ENCODE measurements around the gene WASF2.
"Not testable (repeated sequence)": the region's sequence is repeated elsewhere in the genome, so short reads cannot be mapped to it uniquely, and the experiment has no call there.

GRCh38 chr1:27468378-27468777 lies 21.6 kb downstream of the WASF2 start:
- TF ChIP-seq EZH2 (IDR thresholded peaks at IDR 0.05); POLR2AphosphoS5 (IDR thresholded peaks at IDR 0.05; ENCODE audit: borderline replicate concordance, low read depth, low read length): not testable (repeated sequence)

Measured in SK-N-MC (cell line).